ENCODE data around the gene SLX4IP.

SLX4IP gene

DNA sequence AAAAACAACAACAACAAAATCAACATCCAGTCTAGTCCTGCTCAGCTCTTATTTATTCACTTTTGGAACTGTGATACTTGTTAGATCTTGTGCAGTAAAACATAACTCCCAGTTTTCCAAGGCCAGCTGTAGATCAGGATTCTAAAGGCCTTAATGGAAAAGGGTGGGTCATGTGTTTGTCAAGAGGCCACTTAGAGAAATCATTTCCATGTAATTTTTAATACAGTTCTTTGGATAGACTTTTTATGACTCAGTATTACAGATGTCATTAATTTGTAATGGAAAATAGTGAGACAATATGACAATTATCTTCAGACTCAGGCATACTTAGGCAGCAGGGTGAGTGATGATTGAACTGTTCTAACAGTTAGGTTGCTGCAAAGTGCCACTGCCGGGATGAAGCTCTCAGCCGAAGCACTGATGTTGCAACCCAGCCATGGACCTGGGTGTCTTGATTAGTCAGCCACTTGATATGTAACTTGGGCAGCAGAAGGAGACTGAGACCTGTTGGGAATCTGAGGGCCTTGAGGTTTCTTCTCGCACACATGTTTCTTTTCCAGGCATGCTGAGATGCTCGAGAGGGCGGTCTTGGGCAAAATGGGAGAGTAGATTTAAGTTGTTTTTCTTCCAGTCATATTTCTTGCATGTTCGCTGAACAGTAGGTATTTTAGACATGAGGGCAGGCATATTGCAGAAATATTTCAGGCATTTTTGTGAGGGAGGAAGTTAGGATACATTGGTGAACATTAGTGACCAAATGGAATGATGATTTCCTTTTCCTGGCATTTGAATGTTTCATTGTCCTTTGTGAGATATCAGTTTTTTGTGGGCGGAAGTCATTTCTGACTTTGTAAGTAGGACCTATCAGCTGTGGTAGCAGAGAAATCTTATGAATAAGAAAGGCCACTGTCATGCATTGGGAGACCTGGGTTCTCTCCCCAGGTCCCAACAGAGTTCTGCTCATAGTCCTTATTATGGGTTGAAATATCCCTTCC is 52.3 kb downstream of the SLX4IP start:
- H3K9ac ChIP-seq = no peak overlapping the region
- H2AFZ ChIP-seq (ENCODE audit: low read depth) = no peak overlapping the region
- H3K36me3 ChIP-seq (ENCODE audit: insufficient read depth) = no peaks in the 10 kb centered on the region
- TF ChIP-seq, protein P1, sequence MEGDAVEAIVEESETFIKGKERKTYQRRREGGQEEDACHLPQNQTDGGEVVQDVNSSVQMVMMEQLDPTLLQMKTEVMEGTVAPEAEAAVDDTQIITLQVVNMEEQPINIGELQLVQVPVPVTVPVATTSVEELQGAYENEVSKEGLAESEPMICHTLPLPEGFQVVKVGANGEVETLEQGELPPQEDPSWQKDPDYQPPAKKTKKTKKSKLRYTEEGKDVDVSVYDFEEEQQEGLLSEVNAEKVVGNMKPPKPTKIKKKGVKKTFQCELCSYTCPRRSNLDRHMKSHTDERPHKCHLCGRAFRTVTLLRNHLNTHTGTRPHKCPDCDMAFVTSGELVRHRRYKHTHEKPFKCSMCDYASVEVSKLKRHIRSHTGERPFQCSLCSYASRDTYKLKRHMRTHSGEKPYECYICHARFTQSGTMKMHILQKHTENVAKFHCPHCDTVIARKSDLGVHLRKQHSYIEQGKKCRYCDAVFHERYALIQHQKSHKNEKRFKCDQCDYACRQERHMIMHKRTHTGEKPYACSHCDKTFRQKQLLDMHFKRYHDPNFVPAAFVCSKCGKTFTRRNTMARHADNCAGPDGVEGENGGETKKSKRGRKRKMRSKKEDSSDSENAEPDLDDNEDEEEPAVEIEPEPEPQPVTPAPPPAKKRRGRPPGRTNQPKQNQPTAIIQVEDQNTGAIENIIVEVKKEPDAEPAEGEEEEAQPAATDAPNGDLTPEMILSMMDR (conservative IDR thresholded peaks at IDR 0.05; ENCODE audit: low read depth, low read length) = no peak
- no peak overlapping the region for H3K27ac ChIP-seq
- H3K4me1 ChIP-seq (ENCODE audit: low read depth, poor library complexity, severe bottlenecking) = peaks cover 7% of the 10 kb centered on the region
- no peaks in the 10 kb centered on the region for H3K27me3 ChIP-seq (ENCODE audit: insufficient read depth, low read depth)
- H3K4me2 ChIP-seq = no peak overlapping the region
- no peaks in the 10 kb centered on the region for H3K79me2 ChIP-seq (ENCODE audit: insufficient read depth, low read depth)
- no peak overlapping the region for H3K4me3 ChIP-seq (IDR thresholded peaks at IDR 0.05; ENCODE audit: insufficient read depth, low read depth, low read length)
- H4K20me1 ChIP-seq (ENCODE audit: insufficient read depth) = no peaks in the 10 kb centered on the region

GRCh38 chr20:10488534-10488933 is 53.4 kb downstream of the SLX4IP start:
- TF ChIP-seq, protein P1 (conservative IDR thresholded peaks at IDR 0.05; ENCODE audit: low read depth, low read length) = no peak
- Histone ChIP-seq H4K20me1 (ENCODE audit: insufficient read depth) (no peaks in the 10 kb centered on the region), H3K4me1 (ENCODE audit: low read depth, poor library complexity, severe bottlenecking) (peaks cover 7% of the 10 kb centered on the region), H3K27ac (no peak overlapping the region), H2AFZ (ENCODE audit: low read depth) (no peak overlapping the region), H3K4me3 (IDR thresholded peaks at IDR 0.05; ENCODE audit: insufficient read depth, low read depth, low read length) (no peak overlapping the region), H3K79me2 (ENCODE audit: insufficient read depth, low read depth) (no peaks in the 10 kb centered on the region), H3K27me3 (ENCODE audit: insufficient read depth, low read depth) (no peaks in the 10 kb centered on the region), H3K4me2 (no peak overlapping the region), H3K36me3 (ENCODE audit: insufficient read depth) (no peaks in the 10 kb centered on the region), H3K9ac (no peak overlapping the region)

DNA sequence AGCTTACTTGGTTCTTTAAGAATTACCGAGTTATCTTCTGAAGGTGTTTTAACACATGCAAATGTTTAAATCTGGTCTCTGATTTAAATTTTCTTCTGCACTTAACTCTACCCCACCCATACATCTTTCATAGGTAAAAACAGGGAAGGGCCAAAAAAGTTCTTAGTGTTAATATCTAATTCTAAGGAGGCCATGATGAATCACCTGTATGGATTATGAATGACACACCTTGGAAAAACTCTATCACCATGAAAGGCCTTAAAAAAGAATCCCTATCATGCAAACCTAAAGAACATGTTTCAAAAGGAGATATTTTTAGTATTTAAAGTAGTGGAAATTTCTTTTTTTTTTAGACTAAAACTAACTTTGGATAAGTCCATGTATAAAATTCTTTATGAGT is 54.7 kb downstream of the SLX4IP start:
- no peaks in the 10 kb centered on the region for H3K36me3 ChIP-seq (ENCODE audit: insufficient read depth)
- TF ChIP-seq, protein P1 (conservative IDR thresholded peaks at IDR 0.05; ENCODE audit: low read depth, low read length) = no peak
- no peak overlapping the region for H3K4me2 ChIP-seq
- H2AFZ ChIP-seq (ENCODE audit: low read depth) = no peak overlapping the region
- no peak overlapping the region for H3K27ac ChIP-seq
- no peaks in the 10 kb centered on the region for H3K79me2 ChIP-seq (ENCODE audit: insufficient read depth, low read depth)
- H3K9ac ChIP-seq = no peak overlapping the region
- peaks cover 7% of the 10 kb centered on the region for H3K4me1 ChIP-seq (ENCODE audit: low read depth, poor library complexity, severe bottlenecking)
- H3K27me3 ChIP-seq (ENCODE audit: insufficient read depth, low read depth) = no peaks in the 10 kb centered on the region
- no peak overlapping the region for H3K4me3 ChIP-seq (IDR thresholded peaks at IDR 0.05; ENCODE audit: insufficient read depth, low read depth, low read length)
- no peaks in the 10 kb centered on the region for H4K20me1 ChIP-seq (ENCODE audit: insufficient read depth)

GRCh38 chr20:10490257-10490656 is 55.2 kb downstream of the SLX4IP start:
- Histone ChIP-seq H3K9ac (no peak overlapping the region), H3K36me3 (ENCODE audit: insufficient read depth) (no peaks in the 10 kb centered on the region), H4K20me1 (ENCODE audit: insufficient read depth) (no peaks in the 10 kb centered on the region), H3K4me1 (ENCODE audit: low read depth, poor library complexity, severe bottlenecking) (peaks cover 11% of the 10 kb centered on the region), H3K4me2 (no peak overlapping the region), H3K27ac (no peak overlapping the region), H3K27me3 (ENCODE audit: insufficient read depth, low read depth) (no peaks in the 10 kb centered on the region), H3K79me2 (ENCODE audit: insufficient read depth, low read depth) (no peaks in the 10 kb centered on the region), H3K4me3 (IDR thresholded peaks at IDR 0.05; ENCODE audit: insufficient read depth, low read depth, low read length) (no peak overlapping the region), H2AFZ (ENCODE audit: low read depth) (no peak overlapping the region)
- TF ChIP-seq, protein P1 (conservative IDR thresholded peaks at IDR 0.05; ENCODE audit: low read depth, low read length) = no peak

Data from KMS-11 (cell line).